ENCODE data around the gene REEP3. TPM values are rescaled to one million over a fixed set of nuclear protein-coding genes. Genes with fewer than 3 reads are reported as not detected.

Gene REEP3
- polyA plus RNA-seq, 1 experiment: 8.3 TPM

- Histone ChIP-seq H3K36me3 (ENCODE audit: control insufficient read depth, insufficient read depth, low read length) (no peaks in the 10 kb centered on the region), H3K4me3 (ENCODE audit: low read depth, low read length) (no peak overlapping the region), H3K27me3 (ENCODE audit: control insufficient read depth, insufficient read depth, low read length) (no peaks in the 10 kb centered on the region)
- CTCF ChIA-PET: interaction anchor here (1.3 to 2.3 kb wide), 3 partner anchors 10 to 90 kb away, joined by 3 to 6 read pairs (median 4); no protein-coding TSS in a partner anchor
- no peak for TF ChIP-seq CTCF (IDR thresholded peaks at IDR 0.05; ENCODE audit: insufficient read depth, low read depth, low read length)
- POLR2A ChIA-PET: no interaction called here
- no peak for DNase-seq (ENCODE audit: low read depth)
Observed at GRCh38 chr10:63539377-63539776, 18.2 kb downstream of the REEP3 start.

GRCh38 chr10:63539994-63540393 lies 18.8 kb downstream of the REEP3 start:
- no peak for TF ChIP-seq CTCF (IDR thresholded peaks at IDR 0.05; ENCODE audit: insufficient read depth, low read depth, low read length)
- no peak overlapping the region for H3K4me3 ChIP-seq (ENCODE audit: low read depth, low read length)
- DNase-seq (ENCODE audit: low read depth): no peak
- H3K36me3 ChIP-seq (ENCODE audit: control insufficient read depth, insufficient read depth, low read length): no peaks in the 10 kb centered on the region
- H3K27me3 ChIP-seq (ENCODE audit: control insufficient read depth, insufficient read depth, low read length): no peaks in the 10 kb centered on the region
- ChIA-PET POLR2A (interaction anchor here (0.6 kb wide), 1 partner anchor 183 kb away, joined by 3 read pairs; no protein-coding TSS in a partner anchor), CTCF (interaction anchor here (1.6 to 2.3 kb wide), 2 partner anchors 12 to 89 kb away, joined by 4 to 6 read pairs; no protein-coding TSS in a partner anchor)

GRCh38 chr10:63542835-63543575 lies 21.8 kb downstream of the REEP3 start:
- CTCF ChIA-PET: interaction anchor here (0.8 to 1.4 kb wide), 3 partner anchors 11 to 87 kb away, joined by 3 to 4 read pairs (median 3); no protein-coding TSS in a partner anchor
- DNase-seq (ENCODE audit: low read depth): no peak
- POLR2A ChIA-PET: no interaction called here

GRCh38 chr10:63543576-63543962 lies 22.4 kb downstream of the REEP3 start:
- Histone ChIP-seq H3K36me3 (ENCODE audit: control insufficient read depth, insufficient read depth, low read length) (no peaks in the 10 kb centered on the region), H3K4me3 (ENCODE audit: low read depth, low read length) (no peak overlapping the region), H3K27me3 (ENCODE audit: control insufficient read depth, insufficient read depth, low read length) (no peaks in the 10 kb centered on the region)
- ChIA-PET POLR2A (no interaction called here), CTCF (interaction anchor here (1.3 to 1.4 kb wide), 2 partner anchors 10 to 15 kb away, joined by 3 to 4 read pairs; no protein-coding TSS in a partner anchor)
- no peak for TF ChIP-seq CTCF (IDR thresholded peaks at IDR 0.05; ENCODE audit: insufficient read depth, low read depth, low read length)
- no peak for DNase-seq (ENCODE audit: low read depth)

More at GRCh38 chr10:63542835-63543575, 21.8 kb downstream of the REEP3 start:
- no peak for TF ChIP-seq CTCF (IDR thresholded peaks at IDR 0.05; ENCODE audit: insufficient read depth, low read depth, low read length)
- Histone ChIP-seq H3K36me3 (ENCODE audit: control insufficient read depth, insufficient read depth, low read length) (no peaks in the 10 kb centered on the region), H3K4me3 (ENCODE audit: low read depth, low read length) (no peak overlapping the region), H3K27me3 (ENCODE audit: control insufficient read depth, insufficient read depth, low read length) (no peaks in the 10 kb centered on the region)

GRCh38 chr10:63544418-63544817 lies 23.2 kb downstream of the REEP3 start:
- ChIA-PET CTCF (no interaction called here), POLR2A (no interaction called here)
- Histone ChIP-seq H3K27me3 (ENCODE audit: control insufficient read depth, insufficient read depth, low read length) (no peaks in the 10 kb centered on the region), H3K4me3 (ENCODE audit: low read depth, low read length) (no peak overlapping the region), H3K36me3 (ENCODE audit: control insufficient read depth, insufficient read depth, low read length) (no peaks in the 10 kb centered on the region)
- TF ChIP-seq CTCF (IDR thresholded peaks at IDR 0.05; ENCODE audit: insufficient read depth, low read depth, low read length): no peak
- DNase-seq (ENCODE audit: low read depth): no peak
